ENCODE results near the gene ADPRHL1.

Gene ADPRHL1

GRCh38 chr13:113360446-113360845 lies 92.8 kb downstream of the ADPRHL1 start:
- DNase-seq (ENCODE audit: low spot score), result no peak
- no peak for TF ChIP-seq CTCF (IDR thresholded peaks at IDR 0.05; ENCODE audit: extremely low read depth, missing control alignments)

- DNase-seq (ENCODE audit: low spot score), result no peak
- TF ChIP-seq CTCF (IDR thresholded peaks at IDR 0.05; ENCODE audit: extremely low read depth, missing control alignments), result no peak
Observed at GRCh38 chr13:113359571-113359970, 93.7 kb downstream of the ADPRHL1 start.

- no peak for DNase-seq (ENCODE audit: low spot score)
- TF ChIP-seq CTCF (IDR thresholded peaks at IDR 0.05; ENCODE audit: extremely low read depth, missing control alignments), result no peak
Observed at GRCh38 chr13:113358653-113359190, 94.6 kb downstream of the ADPRHL1 start.

GRCh38 chr13:113357529-113357928 lies 95.8 kb downstream of the ADPRHL1 start:
- no peak for TF ChIP-seq CTCF (IDR thresholded peaks at IDR 0.05; ENCODE audit: extremely low read depth, missing control alignments)
- DNase-seq (ENCODE audit: low spot score), result no peak

- DNase-seq (ENCODE audit: low spot score), result no peak
- no peak for TF ChIP-seq CTCF (IDR thresholded peaks at IDR 0.05; ENCODE audit: extremely low read depth, missing control alignments)
Observed at GRCh38 chr13:113356596-113356995, 96.7 kb downstream of the ADPRHL1 start.

GRCh38 chr13:113355621-113356020 lies 97.7 kb downstream of the ADPRHL1 start:
- no peak for TF ChIP-seq CTCF (IDR thresholded peaks at IDR 0.05; ENCODE audit: extremely low read depth, missing control alignments)
- no peak for DNase-seq (ENCODE audit: low spot score)

GRCh38 chr13:113354831-113355610 lies 98.3 kb downstream of the ADPRHL1 start:
- no peak for TF ChIP-seq CTCF (IDR thresholded peaks at IDR 0.05; ENCODE audit: extremely low read depth, missing control alignments)
- DNase-seq (ENCODE audit: low spot score), result no peak
